Fibroblast of mammary gland (primary cell): ENCODE results near the gene HELT.

Experiments used
- DNase-seq: peaks from one replicate; pipeline ENCODE4 v3.0.0-alpha.2; 2010; ENCODE audit warnings: low read depth
- H3K4me3 ChIP-seq: 2 replicates; pipeline ENCODE4 v1.5.1; 2011; ENCODE audit warnings: low read depth, mild to moderate bottlenecking, low read length, moderate library complexity; ENCODE audit not compliant: control insufficient read depth
- CTCF ChIP-seq: conservative IDR thresholded peaks from 2 replicates; pipeline ENCODE4 v1.5.1; 2011; ENCODE audit warnings: low read depth, low read length, inconsistent platforms; ENCODE audit not compliant: control insufficient read depth, insufficient read depth

HELT gene

GRCh38 chr4:185054886-185055285 lies 36.6 kb downstream of the HELT start:
- TF ChIP-seq CTCF, result no peak
- no peak for DNase-seq
- no peak overlapping the region for H3K4me3 ChIP-seq

- TF ChIP-seq CTCF, result no peak
- no peak overlapping the region for H3K4me3 ChIP-seq
- DNase-seq, result no peak
Measured at GRCh38 chr4:185061610-185062009, 43.3 kb downstream of the HELT start.

GRCh38 chr4:185062606-185063005 lies 44.3 kb downstream of the HELT start:
- TF ChIP-seq CTCF, result no peak
- DNase-seq, result no peak
- H3K4me3 ChIP-seq, result no peak overlapping the region

GRCh38 chr4:185066179-185066578 lies 47.9 kb downstream of the HELT start:
- no peak for TF ChIP-seq CTCF
- DNase-seq, result no peak
- H3K4me3 ChIP-seq, result no peak overlapping the region

- no peak for DNase-seq
- TF ChIP-seq CTCF, result no peak
- H3K4me3 ChIP-seq, result no peak overlapping the region
Measured at GRCh38 chr4:185068837-185069236, 50.5 kb downstream of the HELT start.
